GM21825 (cell line): ENCODE measurements around the gene CADPS2.
"Not testable (repeated sequence)": the region's sequence is repeated elsewhere in the genome, so short reads cannot be mapped to it uniquely, and the experiment has no call there.

Experiments used
- ATAC-seq: cut with Tn5 transposase; IDR thresholded peaks from one replicate; pipeline ENCODE4 v1.9.1; 2021; ENCODE audit warnings: mild to moderate bottlenecking, moderate library complexity; ENCODE audit not compliant: unreplicated experiment

The CADPS2 gene

GRCh38 chr7:122677149-122677548, 209.1 kb downstream of the CADPS2 start:
- no peak for ATAC-seq

GRCh38 chr7:122676466-122676865, 209.8 kb downstream of the CADPS2 start:
- ATAC-seq = no peak

GRCh38 chr7:122675621-122676020, 210.6 kb downstream of the CADPS2 start:
- no peak for ATAC-seq

GRCh38 chr7:122675011-122675410, 211.2 kb downstream of the CADPS2 start:
- no peak for ATAC-seq

GRCh38 chr7:122674502-122674901, 211.8 kb downstream of the CADPS2 start:
- ATAC-seq = no peak

GRCh38 chr7:122673951-122674350, 212.3 kb downstream of the CADPS2 start:
- no peak for ATAC-seq

GRCh38 chr7:122672536-122672935, 213.7 kb downstream of the CADPS2 start:
- ATAC-seq = no peak

- ATAC-seq = no peak
These were observed 222.5 kb downstream of the CADPS2 start for GRCh38 chr7:122663733-122664132.

GRCh38 chr7:122658856-122659255, 227.4 kb downstream of the CADPS2 start:
- no peak for ATAC-seq

GRCh38 chr7:122653685-122654084, 232.6 kb downstream of the CADPS2 start:
- ATAC-seq = no peak

- no peak for ATAC-seq
These were observed 233.4 kb downstream of the CADPS2 start for GRCh38 chr7:122652876-122653275.

- no peak for ATAC-seq
These were observed 234.8 kb downstream of the CADPS2 start for GRCh38 chr7:122651451-122651850.

- ATAC-seq = no peak
These were observed 243.0 kb downstream of the CADPS2 start for GRCh38 chr7:122643250-122643649.

- ATAC-seq = no peak
These were observed 247.8 kb downstream of the CADPS2 start for GRCh38 chr7:122638459-122638858.

GRCh38 chr7:122637784-122638183, 248.5 kb downstream of the CADPS2 start:
- ATAC-seq = no peak

GRCh38 chr7:122635481-122635880, 250.8 kb downstream of the CADPS2 start:
- not testable (repeated sequence) for ATAC-seq

GRCh38 chr7:122633472-122633871, 252.8 kb downstream of the CADPS2 start:
- no peak for ATAC-seq

- ATAC-seq = no peak
These were observed 254.0 kb downstream of the CADPS2 start for GRCh38 chr7:122632238-122632637.

- no peak for ATAC-seq
These were observed 256.8 kb downstream of the CADPS2 start for GRCh38 chr7:122629412-122629953.

- no peak for ATAC-seq
These were observed 257.4 kb downstream of the CADPS2 start for GRCh38 chr7:122628651-122629411.

GRCh38 chr7:122626785-122627184, 259.5 kb downstream of the CADPS2 start:
- ATAC-seq = no peak

GRCh38 chr7:122622682-122623081, 263.6 kb downstream of the CADPS2 start:
- no peak for ATAC-seq

- no peak for ATAC-seq
These were observed 266.6 kb downstream of the CADPS2 start for GRCh38 chr7:122619664-122620063.
